Mesothelial cell of epicardium (in vitro differentiated cells): ENCODE results near the gene LIMS2. TPM values are rescaled to one million over a fixed set of nuclear protein-coding genes. Genes with fewer than 3 reads are reported as not detected.

Source experiments
- DNase-seq, 2 experiments: peaks; one replicate each; pipeline ENCODE4 v3.0.0; 2021; ENCODE audit warnings: low spot score in 2 of 2; ENCODE audit not compliant: unreplicated experiment in 2 of 2
- H3K27ac Mint-ChIP-seq: 2 replicates; pipeline ENCODE4 v1.8.0; 2021; ENCODE audit warnings: mixed read lengths
- H3K27me3 Mint-ChIP-seq: 2 replicates; pipeline ENCODE4 v1.8.0; 2021; ENCODE audit warnings: low read depth, mixed read lengths
- H3K36me3 Mint-ChIP-seq: 2 replicates; pipeline ENCODE4 v1.8.0; 2021; ENCODE audit warnings: mixed read lengths
- H3K4me1 Mint-ChIP-seq: 2 replicates; pipeline ENCODE4 v1.8.0; 2021; ENCODE audit warnings: mixed read lengths
- H3K4me3 Mint-ChIP-seq: 2 replicates; pipeline ENCODE4 v1.8.0; 2021; ENCODE audit warnings: mild to moderate bottlenecking, moderate library complexity, mixed read lengths
- H3K9me3 Mint-ChIP-seq: 2 replicates; pipeline ENCODE4 v1.8.0; 2021; ENCODE audit warnings: mixed read lengths
- CTCF ChIP-seq: fragments of 200-600 bp; sonication (generic); IDR thresholded peaks from one replicate; pipeline ENCODE4 v1.5.0; 2021; ENCODE audit warnings: antibody characterized with exemption; ENCODE audit not compliant: unreplicated experiment
- total RNA-seq: library from RNA; stranded (reverse); gene quantifications from 3 replicates; pipeline ENCODE4 v1.2.1, GENCODE V29; 2021

Gene LIMS2
- total RNA-seq, 1 donor from 2014 or later, result 11.9 TPM

- H3K4me1 Mint-ChIP-seq, result peaks cover 11% of the 10 kb centered on the region
Observed at GRCh38 chr2:127685410-127686080, 10.2 kb upstream of the LIMS2 start.

GRCh38 chr2:127683757-127684156 lies 8.4 kb upstream of the LIMS2 start:
- TF ChIP-seq CTCF, result no peak
- H3K4me3 Mint-ChIP-seq, result no peak overlapping the region
- H3K4me1 Mint-ChIP-seq, result peaks cover 11% of the 10 kb centered on the region
- no peak for DNase-seq
- H3K27ac Mint-ChIP-seq, result peak overlapping the region; percentile 11
- peaks cover 7% of the 10 kb centered on the region for H3K27me3 Mint-ChIP-seq
- H3K9me3 Mint-ChIP-seq, result peaks cover 8% of the 10 kb centered on the region
- peaks cover 2% of the 10 kb centered on the region for H3K36me3 Mint-ChIP-seq

More at GRCh38 chr2:127685410-127686080, 10.2 kb upstream of the LIMS2 start:
- H3K9me3 Mint-ChIP-seq, result peaks cover 13% of the 10 kb centered on the region
- H3K4me3 Mint-ChIP-seq, result no peak overlapping the region
- DNase-seq, result no peak
- TF ChIP-seq CTCF, result no peak
- H3K27ac Mint-ChIP-seq, result peak overlapping the region; percentile 28
- H3K36me3 Mint-ChIP-seq, result peaks cover 3% of the 10 kb centered on the region
- H3K27me3 Mint-ChIP-seq, result peaks cover 6% of the 10 kb centered on the region

- H3K4me3 Mint-ChIP-seq, result no peak overlapping the region
- H3K36me3 Mint-ChIP-seq, result peaks cover under 1% of the 10 kb centered on the region
- no peak overlapping the region for H3K27ac Mint-ChIP-seq
- H3K4me1 Mint-ChIP-seq, result peaks cover 11% of the 10 kb centered on the region
- no peak for TF ChIP-seq CTCF
- peaks cover 2% of the 10 kb centered on the region for H3K9me3 Mint-ChIP-seq
- H3K27me3 Mint-ChIP-seq, result peaks cover 14% of the 10 kb centered on the region
- no peak for DNase-seq
Observed at GRCh38 chr2:127683056-127683455, 7.7 kb upstream of the LIMS2 start.

GRCh38 chr2:127681976-127682857 lies 6.9 kb upstream of the LIMS2 start:
- H3K27ac Mint-ChIP-seq, result no peak overlapping the region
- no peak for DNase-seq
- H3K27me3 Mint-ChIP-seq, result peaks cover 23% of the 10 kb centered on the region
- TF ChIP-seq CTCF, result no peak
- no peak overlapping the region for H3K4me3 Mint-ChIP-seq
- no peaks in the 10 kb centered on the region for H3K9me3 Mint-ChIP-seq
- no peaks in the 10 kb centered on the region for H3K36me3 Mint-ChIP-seq
- H3K4me1 Mint-ChIP-seq, result peaks cover 11% of the 10 kb centered on the region

- no peak for DNase-seq
- Mint-ChIP-seq H3K27me3 (peaks cover 32% of the 10 kb centered on the region), H3K36me3 (no peaks in the 10 kb centered on the region), H3K4me3 (no peak overlapping the region), H3K4me1 (peaks cover 12% of the 10 kb centered on the region), H3K27ac (no peak overlapping the region), H3K9me3 (no peaks in the 10 kb centered on the region)
- TF ChIP-seq CTCF, result no peak
Observed at GRCh38 chr2:127681288-127681804, 6.0 kb upstream of the LIMS2 start.
